GM19463 (cell line): ENCODE measurements around the gene ACCS.
A peak's percentile ranks its signal among the peaks of the same experiment; 100 is the strongest.

ENCODE experiments used
- ATAC-seq: cut with Tn5 transposase; IDR thresholded peaks from one replicate; pipeline ENCODE4 v1.9.1; 2021; ENCODE audit warnings: mild to moderate bottlenecking, moderate library complexity; ENCODE audit not compliant: unreplicated experiment

ACCS gene

DNA sequence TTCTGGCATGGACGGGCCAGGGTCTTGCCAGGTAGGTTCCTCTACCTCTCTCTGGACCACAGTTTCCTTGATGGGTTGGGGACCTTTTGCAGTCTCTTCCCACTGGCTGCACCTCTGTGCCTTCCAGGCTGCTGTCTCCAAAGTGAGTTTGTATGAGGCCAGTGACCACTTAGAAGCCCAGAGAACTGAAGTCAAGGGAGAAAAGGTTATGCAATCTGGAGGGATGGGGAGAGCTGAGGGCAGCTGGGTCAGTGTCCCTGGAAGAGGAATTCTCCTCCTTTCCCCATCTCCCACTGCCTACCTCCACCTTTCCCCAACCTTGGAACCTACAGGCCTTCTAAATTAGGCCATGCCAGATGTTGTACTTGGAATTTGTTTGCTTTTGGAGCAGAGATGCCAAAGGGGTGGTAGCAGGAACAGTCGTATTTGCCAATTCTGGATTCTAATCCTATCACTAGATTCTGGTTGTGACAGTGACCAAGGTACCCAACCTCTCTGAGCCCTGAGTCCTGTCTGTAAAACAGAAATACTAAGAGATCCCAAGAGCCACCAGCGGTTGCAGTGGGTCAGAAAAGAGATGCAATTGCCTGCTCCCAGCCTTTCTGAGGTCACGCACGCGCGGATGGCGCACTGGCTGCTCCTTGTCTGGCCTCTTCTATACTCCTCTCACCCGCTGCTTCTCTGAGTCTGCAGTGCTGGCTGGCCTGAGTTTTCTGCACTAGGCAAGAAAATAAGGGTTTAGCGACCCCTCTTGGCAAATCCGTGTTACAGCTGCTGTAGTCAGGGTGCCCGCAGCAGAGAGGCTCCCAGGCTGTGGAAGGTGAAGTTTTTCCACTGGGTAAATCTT is 29.0 kb upstream of the ACCS start:
- ATAC-seq: peak; percentile 65

DNA sequence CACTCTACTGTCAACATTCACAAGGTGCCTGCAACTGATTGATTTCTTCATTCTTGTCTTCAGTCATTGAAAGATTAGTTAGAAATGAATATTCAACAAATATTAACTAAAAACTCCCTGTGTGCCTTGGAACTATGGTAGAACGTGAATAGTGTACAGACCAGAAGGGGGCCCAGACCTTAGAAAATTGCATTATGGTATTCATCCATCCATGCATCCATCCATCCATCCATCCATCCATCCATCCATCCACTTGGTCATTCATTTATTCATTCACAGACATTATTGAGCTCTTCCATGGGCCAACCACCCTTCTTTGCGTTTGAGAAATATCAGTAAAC is 28.4 kb upstream of the ACCS start:
- ATAC-seq: no peak

- no peak for ATAC-seq
These were observed 22.9 kb upstream of the ACCS start for GRCh38 chr11:44043157-44043556.

DNA sequence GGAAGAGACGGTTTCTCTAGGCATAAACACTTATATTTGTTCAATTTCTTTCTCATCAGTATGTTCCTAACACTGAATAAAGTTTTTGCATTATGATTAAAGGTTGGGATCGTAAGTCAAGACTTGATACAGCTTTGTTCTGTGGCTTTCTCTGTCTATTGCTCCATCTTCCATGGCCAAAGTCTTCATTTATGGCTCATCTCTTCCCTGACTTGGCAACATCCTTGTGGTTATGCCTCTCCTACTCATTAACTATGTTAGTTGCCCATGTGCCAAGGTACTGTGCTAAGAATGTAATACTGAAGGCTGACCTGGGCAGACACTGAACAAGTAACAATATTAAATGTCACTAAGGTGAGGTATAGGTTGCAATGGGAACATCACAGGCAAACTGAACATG is 19.9 kb upstream of the ACCS start:
- no peak for ATAC-seq

GRCh38 chr11:44047298-44047697 is 18.8 kb upstream of the ACCS start:
- no peak for ATAC-seq

GRCh38 chr11:44047931-44048431 is 18.1 kb upstream of the ACCS start, which contains the start of gene ACCSL:
ACCSL (plus strand) TSS chr11:44047981; CDS start chr11:44048037, 56 bp downstream.
- no peak for ATAC-seq

- ATAC-seq: no peak
These were observed 16.2 kb upstream of the ACCS start for GRCh38 chr11:44049832-44050231.

DNA sequence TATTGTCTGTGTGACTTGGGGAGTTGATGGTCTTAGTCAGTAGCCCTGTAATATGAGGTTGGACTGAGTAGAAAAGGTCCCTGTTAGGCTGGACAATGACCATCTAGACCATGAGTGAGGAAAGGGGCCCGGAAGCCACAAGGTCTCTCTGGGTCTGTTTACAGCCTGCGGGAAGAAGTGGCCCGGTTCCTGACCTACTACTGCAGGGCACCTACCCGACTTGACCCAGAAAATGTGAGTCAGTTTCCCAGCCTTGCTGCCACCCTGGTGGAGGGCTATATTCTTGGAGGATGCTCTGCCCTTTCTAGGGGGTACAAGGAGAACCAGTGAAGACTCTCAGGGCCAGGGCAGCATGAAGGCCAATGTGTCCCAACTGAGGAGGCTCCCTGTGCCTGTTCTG is 14.9 kb upstream of the ACCS start:
- ATAC-seq: no peak

- no peak for ATAC-seq
These were observed 8.7 kb upstream of the ACCS start for GRCh38 chr11:44057340-44057739.

GRCh38 chr11:44058275-44058674 is 7.8 kb upstream of the ACCS start:
- ATAC-seq: no peak

- no peak for ATAC-seq
These were observed 859 bp upstream of the ACCS start for GRCh38 chr11:44065161-44065661.

DNA sequence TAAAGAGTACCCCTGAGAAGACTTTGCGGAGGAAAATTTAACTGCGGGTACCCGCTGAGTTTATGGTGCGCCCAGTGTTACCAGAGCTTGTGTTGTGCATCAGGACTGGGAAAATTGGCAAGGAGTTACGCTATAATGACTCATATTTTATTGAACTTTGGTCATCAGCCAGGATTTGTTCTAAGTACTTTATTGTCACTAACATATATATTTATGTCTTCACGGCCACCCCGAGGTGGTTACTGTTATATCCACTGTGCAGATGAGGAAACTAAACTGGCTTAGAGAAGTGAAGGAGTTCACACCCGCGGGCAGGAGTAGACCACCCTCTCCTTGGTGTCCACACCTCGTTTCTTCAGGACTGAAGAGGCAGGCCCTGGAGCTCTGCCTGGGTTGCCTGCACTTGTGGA is 667 bp downstream of the ACCS start:
- no peak for ATAC-seq

GRCh38 chr11:44067266-44067665 is 1.2 kb downstream of the ACCS start:
- no peak for ATAC-seq

GRCh38 chr11:44068180-44068579 is 2.1 kb downstream of the ACCS start:
- no peak for ATAC-seq

DNA sequence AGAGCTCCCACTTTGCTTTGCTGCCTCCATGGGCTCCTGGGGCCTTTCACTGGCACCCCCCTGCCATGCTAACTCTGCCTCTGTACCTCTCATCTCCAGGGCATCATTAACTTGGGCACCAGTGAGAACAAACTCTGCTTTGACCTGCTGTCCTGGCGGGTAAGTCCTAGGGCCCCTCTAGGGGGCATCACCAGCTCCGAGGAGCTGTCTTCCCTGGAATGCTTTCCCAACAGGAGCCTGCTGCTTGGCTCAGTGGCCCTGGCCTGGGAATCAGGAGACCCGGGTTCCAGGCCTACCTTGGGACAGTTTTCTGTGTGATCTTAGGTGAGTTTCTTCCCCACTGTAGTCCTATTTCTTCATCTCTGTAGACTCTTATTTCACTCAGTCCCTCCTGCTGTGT is 5.1 kb downstream of the ACCS start:
- no peak for ATAC-seq

DNA sequence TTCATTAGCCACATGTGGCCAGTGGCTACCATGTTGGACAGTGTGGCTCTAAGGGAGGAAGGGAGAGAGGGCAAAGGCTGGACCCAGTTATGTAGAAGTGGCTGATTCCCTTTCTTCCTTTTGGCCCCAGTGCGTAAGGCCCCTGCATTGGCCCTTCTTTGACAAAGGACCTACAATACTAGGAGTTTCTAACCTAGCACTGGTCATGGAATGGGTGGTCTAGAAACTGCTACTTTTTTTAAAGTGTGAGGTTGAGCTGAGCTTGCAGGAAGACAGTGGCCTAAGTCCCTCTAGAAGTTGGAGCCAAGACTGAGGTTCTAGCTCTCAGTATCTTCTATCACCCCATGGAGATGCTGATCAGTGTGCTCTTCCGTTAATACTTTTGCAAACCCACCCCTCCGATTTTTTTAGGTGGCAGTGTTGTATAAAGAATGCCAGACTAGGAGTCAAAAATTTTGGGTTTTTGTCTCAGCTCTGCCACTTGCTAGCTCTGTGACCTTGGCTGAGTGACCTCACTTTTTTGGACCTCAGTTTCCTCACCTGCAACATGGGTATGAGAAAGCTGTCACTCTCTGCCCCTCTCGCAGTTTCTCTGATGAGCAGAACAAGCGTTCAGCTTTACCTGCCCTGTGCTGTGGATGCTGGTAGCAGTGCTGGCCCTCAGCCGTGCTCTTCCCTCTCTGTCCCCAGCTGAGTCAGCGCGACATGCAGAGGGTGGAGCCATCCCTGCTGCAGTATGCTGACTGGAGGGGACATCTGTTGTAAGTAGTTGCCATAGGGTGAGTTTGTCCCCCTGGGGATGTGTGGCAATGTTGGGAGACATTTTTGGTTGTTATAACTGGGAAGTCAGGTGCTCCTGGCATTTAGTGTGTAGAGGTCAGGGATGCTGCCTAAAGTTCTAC is 6.9 kb downstream of the ACCS start:
- ATAC-seq: no peak

- no peak for ATAC-seq
These were observed 12.7 kb downstream of the ACCS start for GRCh38 chr11:44078794-44079193.

DNA sequence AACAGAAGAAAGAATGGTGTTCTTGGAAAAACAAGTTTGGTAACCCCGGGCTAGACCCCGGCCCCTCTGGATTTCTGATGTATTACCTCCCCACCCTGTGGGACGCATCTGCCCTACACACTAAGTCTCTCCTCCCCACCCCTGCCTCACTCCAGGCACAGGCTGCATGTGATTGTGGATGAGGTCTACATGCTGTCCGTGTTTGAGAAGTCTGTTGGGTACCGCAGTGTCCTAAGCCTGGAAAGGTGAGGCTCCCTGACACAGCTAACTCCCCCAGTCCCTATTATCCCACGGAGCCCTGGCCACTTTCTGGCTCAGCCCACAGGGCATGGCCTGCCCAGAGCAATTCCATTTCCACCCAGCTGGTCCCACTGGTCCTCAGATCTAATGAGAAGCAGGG is 13.3 kb downstream of the ACCS start:
- no peak for ATAC-seq

DNA sequence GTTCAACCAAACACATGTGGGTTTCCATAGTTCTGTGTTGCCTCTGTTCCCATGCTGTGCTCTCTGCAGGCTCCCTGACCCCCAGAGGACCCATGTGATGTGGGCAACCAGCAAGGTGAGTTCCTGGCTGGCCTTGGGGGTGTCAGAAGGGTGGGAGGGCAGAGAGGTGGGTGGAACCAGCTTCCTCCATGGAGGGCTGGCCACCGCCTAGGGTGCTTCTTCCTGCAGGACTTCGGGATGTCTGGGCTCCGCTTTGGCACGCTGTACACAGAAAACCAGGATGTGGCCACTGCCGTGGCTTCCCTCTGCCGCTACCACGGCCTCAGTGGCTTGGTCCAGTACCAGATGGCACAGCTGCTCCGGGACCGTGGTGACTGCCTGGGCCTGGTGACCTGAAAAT is 14.9 kb downstream of the ACCS start:
- no peak for ATAC-seq

GRCh38 chr11:44082645-44083044 is 16.6 kb downstream of the ACCS start:
- ATAC-seq: no peak

DNA sequence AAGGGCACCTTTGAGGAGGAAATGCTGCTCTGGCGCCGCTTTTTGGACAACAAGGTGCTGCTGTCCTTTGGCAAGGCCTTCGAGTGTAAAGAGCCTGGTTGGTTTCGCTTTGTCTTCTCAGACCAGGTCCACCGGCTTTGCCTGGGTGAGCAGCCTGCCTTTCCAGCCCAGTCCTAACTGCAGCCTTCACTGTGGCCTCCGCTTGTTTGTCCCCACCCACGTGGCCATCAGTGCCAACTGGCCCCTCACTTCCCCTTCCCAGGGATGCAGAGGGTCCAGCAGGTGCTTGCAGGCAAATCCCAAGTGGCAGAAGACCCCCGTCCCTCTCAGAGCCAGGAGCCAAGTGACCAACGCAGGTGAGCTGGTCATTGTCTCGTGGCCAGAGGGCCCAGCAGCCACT is 17.4 kb downstream of the ACCS start:
- ATAC-seq: no peak

DNA sequence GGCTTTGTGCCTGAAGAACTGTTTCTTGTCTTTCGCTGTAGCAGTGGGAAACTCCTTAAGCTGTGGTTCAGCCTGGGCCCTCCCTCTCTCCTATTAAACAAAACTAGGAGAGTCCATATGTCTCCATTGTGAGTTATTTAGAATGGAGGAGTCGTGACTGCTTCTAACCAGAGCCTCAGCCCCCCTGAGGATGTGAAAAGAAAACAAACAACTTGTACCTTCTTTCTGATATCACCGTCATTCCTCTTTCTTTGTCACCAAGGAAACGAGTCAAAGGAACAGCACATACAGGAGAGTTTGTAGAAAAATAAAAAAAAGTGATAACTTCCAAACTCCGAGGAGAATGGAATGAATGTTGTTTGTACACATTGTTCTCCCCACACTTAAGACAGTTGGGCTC is 17.8 kb downstream of the ACCS start:
- ATAC-seq: no peak
